NCI-H2227 (cell line): ENCODE results near the gene PAAF1.
A peak's percentile ranks its signal among the peaks of the same experiment; 100 is the strongest.

Source experiments
- DNase-seq: peaks from one replicate; lab custom pipeline; 2025; ENCODE audit not compliant: unreplicated experiment; lab: John Stamatoyannopoulos, UW

The PAAF1 gene

GRCh38 chr11:73942010-73942409, 65.2 kb downstream of the PAAF1 start:
- DNase-seq = no peak

DNA sequence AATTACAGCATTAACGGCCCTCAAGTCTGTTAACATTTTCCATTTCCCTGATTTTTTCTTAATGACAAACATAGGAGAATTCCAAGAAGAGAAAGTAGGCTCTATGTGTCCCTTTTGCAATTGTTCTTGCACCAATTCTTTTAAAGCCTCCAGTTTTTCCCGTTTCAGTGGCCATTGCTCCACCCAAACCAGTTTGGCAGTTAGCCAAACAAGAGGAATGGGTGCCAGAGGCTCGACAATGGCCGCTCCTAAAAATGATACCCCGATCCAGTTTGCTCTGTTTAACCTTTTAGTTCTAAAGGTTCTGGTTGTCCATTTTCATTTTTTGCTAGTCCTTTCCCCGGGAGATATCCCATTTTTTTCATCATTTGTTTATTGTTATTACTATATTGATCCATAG, 67.3 kb downstream of the PAAF1 start:
- DNase-seq = no peak

- no peak for DNase-seq
Measured at GRCh38 chr11:73944901-73945300, 68.1 kb downstream of the PAAF1 start.

- DNase-seq = no peak
Measured at GRCh38 chr11:73945396-73945795, 68.6 kb downstream of the PAAF1 start.

DNA sequence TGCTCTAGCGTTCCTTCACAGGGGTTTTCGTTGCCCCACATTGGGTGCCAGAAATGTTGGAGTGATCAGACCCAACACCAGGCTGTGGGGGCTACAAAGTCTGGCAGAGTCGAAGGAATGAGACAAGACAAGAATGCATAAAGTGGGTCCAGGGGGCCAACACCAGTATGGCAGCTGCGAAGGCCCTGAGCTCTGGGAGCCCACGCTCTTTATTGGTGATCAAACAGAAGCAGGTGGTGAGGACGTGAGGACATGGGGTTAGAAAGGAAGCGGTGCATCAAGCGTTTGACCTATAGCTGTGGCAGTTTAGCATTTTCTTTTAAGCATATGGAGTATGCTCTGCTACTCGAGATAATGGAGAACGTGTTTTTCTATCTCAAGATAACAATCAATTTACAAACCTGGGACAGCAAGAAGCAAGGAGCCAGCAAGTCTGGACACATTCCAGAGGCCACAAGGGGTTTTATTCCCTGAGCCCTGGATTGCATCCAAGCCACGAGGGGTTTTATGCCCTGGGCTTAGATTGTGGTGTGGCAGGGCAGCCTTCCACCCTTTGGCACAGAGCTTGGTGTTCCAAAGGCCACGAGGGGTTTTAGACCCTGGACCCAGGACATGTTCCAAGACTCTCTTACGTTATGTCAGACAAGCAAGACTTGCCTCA, 70.1 kb downstream of the PAAF1 start:
- no peak for DNase-seq

DNA sequence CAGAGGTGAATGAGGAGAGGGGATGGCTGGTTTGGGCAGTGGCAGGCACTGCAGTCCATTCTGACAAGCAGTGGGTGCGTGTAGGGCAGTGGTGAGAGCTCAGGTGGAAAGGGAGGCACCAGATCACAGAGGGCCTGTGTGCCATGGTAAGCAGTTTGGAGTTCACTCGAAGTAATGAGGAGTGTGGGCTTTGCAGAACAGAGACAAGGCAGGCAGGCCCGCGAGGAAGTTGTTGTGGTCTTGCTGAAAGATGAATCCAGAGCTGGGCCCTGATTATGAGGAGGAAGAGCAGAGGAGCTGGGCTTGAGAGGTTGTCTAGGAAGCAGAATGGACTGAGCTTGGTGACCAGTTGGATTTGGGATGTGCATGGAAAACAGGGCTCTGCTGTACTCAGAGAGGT, 72.4 kb downstream of the PAAF1 start:
- no peak for DNase-seq

DNA sequence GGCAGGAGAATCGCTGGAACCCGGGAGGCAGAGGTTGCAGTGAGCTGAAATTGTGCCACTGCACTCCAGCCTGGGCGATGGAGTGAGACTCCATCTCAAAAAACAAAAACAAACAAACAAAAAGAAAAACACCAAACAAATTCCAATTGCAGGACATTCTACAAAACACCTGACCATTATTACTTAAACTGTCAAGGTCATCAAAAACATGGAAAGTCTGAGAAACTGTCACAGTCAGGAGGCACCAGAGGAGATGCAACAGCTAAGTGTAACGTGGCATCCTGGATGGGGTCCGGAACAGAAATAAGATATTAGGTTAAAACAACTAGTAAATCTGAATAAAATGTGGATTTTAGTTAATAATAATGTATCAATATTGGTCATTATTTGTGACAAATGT, 73.1 kb downstream of the PAAF1 start:
- no peak for DNase-seq

GRCh38 chr11:73950869-73951710, 74.3 kb downstream of the PAAF1 start, which contains the start of gene DNAJB13:
DNAJB13 (plus strand) TSS chr11:73951026; CDS start chr11:73951070, 44 bp downstream.
- DNase-seq = peak; percentile 72

GRCh38 chr11:73951797-73952196, 75.0 kb downstream of the PAAF1 start:
- DNase-seq = no peak

DNA sequence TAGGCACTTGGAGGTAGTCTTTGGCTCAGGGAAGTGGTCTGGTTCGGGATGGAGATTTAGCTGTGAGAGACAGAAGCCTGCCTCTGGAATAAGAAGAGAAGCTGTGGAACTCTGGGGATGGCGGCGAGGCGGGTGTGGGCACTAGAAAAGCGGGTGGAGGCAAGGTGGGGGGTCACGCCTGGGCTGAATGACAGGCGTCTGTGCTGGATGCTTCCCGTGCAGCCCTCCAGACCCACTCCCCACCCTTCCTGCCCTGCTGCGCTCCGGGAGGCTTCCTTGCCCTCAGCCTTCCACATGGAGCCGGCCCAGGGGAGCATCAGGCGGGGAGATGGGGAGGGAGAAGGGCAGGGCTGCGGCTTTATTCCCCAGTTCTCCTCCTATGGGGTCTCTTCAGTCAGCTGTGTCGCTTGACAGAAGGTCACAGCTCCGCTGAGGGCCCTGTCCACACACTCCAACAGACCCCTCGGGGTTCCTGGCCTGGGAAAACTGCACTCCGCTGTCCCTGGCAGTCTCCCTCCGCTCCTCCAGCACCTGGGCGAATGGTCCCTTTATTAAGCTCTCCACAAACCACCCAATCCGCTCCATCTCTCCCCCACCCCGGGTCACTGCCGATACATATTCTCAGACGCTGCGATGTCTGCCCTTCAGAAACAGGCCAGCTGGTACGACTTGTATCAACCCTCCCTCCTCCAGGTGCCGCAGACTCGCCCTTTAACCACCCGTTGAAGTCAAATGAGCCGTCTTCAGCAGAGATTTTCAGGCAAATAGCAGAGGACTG, 80.3 kb downstream of the PAAF1 start:
- peak; percentile 24 for DNase-seq

DNA sequence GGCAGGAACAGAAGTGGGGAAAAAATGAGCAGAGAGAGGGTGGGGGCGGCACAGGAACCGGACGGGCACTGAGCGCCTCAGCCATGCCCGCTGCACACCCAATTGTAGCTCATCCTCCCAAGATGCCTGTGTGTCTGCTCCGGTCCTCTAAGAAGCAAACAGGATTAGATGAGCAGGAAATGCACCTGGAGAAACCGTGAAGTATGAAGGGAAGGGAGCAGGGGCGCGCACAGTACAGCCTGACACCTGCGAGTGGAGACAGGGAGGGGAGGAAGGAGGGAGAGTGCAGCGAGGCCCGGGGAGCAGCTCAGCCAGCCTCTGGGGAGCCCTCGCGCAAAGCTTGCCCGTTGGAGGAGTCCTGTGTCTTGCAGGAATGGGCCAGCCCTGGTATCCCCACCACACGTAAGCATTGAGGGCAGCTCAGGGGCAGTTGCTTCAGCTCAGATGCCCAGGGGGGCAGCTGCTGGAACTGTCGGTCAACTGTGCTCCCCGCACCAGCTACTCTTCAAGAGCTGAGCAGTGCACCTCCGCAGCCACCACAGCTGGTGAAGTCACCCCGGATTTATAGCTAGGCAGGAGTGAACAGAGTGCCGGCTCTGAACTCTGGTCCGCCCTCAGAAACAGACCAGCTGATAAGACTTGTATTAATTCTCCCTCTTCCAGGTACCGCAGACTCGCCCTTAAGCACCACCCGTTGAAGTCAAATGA, 81.0 kb downstream of the PAAF1 start:
- no peak for DNase-seq

DNA sequence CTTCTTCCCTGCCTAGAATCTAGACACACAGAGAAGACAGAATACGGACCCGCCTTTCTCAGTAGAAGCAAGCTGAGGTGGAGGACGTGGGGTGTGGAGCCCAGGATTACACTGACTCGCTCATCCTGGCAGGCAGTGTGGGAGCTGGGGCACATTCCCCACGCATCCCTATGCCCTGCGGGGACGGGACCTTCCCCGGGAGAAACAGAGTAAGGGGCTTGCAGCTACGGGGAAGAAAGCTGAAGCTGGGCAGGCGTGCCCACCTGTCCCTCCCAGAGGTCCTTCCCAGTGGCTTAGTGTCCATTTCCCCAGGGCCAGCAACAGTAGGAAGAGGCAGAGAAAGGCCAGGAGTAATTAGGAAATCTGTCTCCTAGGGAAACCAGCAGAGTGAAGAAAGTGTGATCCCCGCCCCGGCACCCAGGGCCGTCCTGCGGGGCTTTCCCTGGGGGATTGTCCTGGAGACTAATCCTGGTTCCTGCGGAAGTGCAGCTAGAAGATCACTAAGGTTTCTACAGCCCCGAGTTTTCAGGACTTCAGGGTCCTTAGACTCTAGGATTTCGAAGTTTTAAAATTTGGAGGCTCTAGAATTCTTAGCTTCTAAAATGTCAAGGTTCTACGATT, 81.8 kb downstream of the PAAF1 start:
- DNase-seq = no peak

GRCh38 chr11:73961321-73961720, 84.5 kb downstream of the PAAF1 start:
- no peak for DNase-seq

- no peak for DNase-seq
Measured at GRCh38 chr11:73962101-73962705, 85.4 kb downstream of the PAAF1 start.

- no peak for DNase-seq
Measured at GRCh38 chr11:73963861-73964260, 87.1 kb downstream of the PAAF1 start.

- no peak for DNase-seq
Measured at GRCh38 chr11:73965076-73965763, 88.4 kb downstream of the PAAF1 start.

DNA sequence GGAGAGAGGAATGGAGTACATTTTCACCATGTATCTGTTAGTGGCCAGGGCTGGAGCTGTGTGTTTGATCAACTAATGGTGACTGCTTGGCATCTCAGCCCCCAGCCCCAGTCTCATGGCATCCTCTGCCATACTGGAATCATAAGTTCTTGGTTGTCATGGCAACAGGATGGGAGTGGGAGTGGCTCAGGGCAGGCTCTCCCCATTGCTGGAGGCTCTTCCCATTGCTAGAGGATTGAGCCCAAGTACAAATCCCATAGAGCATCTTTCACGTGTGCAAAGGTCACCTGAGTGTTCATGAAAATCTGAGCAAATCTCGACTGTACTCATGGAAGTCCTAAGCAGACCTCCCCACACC, 88.9 kb downstream of the PAAF1 start:
- DNase-seq = peak; percentile 64

DNA sequence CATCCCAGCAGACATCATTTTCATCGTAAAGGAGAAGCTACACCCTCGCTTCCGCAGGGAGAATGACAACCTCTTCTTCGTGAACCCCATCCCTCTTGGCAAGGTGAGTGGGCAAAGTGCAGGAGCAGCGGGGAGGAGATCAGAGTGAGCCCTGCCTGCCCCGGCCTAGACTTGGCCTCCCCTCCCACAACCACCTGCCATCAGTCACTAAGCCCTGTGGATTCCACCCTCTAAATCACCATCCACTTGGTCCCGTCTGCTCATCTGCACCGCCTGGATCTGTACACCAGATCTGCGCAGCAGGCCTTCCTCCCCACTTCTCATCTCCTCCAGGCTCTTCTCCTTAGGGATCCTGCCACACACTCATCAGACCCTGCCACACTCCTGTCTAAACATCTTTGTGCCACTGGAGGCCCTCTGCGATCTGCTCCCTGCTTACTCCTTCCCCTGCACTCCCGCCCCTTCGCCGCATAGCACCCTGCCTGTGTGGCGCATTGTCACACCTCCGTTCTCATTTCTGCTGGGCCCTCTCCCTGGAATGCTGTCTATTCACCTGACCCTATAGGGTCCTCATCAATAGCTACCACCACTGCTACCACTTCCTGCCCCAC, 91.7 kb downstream of the PAAF1 start:
- DNase-seq = no peak

DNA sequence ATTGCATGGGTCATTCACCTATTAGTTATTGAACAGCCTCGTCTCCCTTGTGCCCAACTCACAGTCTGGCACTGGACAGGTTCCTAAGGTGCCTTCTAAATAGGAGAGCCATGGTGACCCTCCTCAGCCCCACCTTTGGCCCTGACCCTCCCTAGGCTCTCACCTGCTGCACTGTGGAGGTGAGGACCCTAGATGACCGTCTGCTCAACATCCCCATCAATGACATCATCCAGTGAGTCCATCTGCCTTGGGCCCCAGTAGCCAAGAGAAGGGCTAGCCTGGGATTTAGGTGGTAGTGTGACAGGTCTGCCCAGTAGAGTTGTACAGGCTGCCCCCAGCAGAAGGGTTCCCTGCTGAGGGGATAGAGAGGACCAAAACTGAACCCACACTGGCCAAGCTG, 92.3 kb downstream of the PAAF1 start:
- no peak for DNase-seq
